ENCODE results near the gene SETD2.
A peak's percentile ranks its signal among the peaks of the same experiment; 100 is the strongest.
"Not testable (repeated sequence)": the region's sequence is repeated elsewhere in the genome, so short reads cannot be mapped to it uniquely, and the experiment has no call there.

SETD2 gene, protein sequence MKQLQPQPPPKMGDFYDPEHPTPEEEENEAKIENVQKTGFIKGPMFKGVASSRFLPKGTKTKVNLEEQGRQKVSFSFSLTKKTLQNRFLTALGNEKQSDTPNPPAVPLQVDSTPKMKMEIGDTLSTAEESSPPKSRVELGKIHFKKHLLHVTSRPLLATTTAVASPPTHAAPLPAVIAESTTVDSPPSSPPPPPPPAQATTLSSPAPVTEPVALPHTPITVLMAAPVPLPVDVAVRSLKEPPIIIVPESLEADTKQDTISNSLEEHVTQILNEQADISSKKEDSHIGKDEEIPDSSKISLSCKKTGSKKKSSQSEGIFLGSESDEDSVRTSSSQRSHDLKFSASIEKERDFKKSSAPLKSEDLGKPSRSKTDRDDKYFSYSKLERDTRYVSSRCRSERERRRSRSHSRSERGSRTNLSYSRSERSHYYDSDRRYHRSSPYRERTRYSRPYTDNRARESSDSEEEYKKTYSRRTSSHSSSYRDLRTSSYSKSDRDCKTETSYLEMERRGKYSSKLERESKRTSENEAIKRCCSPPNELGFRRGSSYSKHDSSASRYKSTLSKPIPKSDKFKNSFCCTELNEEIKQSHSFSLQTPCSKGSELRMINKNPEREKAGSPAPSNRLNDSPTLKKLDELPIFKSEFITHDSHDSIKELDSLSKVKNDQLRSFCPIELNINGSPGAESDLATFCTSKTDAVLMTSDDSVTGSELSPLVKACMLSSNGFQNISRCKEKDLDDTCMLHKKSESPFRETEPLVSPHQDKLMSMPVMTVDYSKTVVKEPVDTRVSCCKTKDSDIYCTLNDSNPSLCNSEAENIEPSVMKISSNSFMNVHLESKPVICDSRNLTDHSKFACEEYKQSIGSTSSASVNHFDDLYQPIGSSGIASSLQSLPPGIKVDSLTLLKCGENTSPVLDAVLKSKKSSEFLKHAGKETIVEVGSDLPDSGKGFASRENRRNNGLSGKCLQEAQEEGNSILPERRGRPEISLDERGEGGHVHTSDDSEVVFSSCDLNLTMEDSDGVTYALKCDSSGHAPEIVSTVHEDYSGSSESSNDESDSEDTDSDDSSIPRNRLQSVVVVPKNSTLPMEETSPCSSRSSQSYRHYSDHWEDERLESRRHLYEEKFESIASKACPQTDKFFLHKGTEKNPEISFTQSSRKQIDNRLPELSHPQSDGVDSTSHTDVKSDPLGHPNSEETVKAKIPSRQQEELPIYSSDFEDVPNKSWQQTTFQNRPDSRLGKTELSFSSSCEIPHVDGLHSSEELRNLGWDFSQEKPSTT (N-terminal part only)

DNA sequence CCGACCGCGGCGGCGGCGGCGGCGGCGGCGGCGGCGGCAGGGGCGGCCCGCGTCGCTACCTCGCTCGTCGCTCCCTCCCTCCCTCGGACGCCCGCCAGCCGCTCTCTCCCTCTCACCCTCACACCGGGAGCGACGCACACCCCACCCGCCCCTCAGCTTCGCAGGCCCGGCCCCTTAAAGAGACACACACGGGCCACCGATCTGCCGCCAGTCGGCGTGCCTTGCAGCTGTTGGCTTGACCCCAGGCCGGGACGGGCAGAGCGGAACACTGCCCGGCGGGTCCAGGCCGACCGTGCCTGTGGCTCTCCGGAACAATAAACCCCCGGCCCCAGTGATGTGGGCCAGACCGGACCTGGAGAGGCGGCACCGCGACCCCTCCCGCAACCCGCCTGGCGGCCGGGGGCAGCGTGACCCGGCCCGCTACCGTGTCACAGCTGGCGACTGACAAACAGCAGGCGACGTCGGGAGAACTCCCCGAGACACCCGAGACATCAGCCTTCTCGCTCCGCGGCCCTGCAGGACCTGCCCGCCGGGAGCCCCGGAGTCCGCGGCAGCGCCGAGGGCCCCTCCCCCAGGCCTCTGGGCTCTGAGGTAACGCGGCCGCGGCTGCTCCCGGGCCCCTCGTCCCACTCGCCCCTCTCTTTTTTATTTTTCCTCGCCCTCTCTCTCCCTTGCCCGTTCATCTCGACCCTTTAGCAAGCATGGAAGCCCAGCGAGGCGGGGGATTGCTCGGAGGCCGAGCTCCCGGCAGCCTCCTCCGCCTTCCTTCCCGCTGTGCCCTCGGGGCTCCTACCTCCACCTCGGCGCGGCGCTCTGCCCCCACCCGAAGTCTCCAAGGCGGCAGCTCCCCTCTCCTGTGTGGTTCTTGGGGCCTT, at the start of gene SETD2:
TSS of gene SETD2 (minus strand) at position 107 of the 875 bp plus-strand sequence. CDS start 189 bp downstream, outside the sequence.
- DNase-seq = peak; percentile 78

DNA sequence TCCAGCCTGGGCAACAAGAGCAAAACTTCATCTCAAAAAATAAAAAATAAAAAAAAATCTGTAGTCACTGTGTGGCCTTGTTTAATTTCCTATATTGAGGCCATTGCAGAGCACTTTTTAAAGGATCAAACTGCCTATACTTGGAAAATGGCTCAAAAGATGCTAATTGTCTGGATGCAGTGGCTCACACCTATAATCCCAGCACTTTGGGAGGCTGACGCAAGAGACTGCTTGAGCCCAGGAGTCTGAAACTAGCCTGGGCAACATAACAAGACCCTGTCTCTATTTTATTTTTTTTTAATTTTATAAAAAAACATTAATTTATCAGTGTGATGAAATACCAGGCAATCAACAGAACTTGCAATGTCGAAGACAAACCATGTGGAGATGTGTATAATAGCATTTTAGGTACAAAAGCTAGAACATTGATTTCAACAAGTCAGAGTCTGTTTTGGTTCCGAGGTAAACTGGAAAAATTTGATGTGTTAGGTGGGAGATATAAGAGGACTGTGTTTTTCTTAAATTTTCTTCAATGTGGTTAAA, 47.0 kb upstream of the SETD2 start:
- DNase-seq = no peak

DNA sequence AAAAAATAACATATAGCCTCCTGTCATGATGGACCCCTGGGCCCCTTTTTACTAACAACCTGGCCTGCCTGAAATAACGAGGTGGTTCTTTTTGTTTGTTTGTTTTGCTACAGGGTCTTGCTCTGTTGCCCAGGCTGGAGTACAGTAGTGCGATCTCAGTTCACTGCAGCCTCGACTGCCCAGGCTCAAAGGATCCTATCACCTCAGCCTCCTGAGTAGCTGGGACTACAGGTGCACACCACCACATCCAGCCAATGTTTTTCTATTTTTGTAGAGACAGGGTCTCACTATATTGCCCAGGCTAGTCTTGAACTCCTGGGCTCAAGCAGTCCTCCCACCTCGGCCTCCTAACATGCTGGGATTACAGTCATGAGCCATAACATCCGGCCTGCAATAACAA, 42.1 kb upstream of the SETD2 start:
- DNase-seq = not testable (repeated sequence)

DNA sequence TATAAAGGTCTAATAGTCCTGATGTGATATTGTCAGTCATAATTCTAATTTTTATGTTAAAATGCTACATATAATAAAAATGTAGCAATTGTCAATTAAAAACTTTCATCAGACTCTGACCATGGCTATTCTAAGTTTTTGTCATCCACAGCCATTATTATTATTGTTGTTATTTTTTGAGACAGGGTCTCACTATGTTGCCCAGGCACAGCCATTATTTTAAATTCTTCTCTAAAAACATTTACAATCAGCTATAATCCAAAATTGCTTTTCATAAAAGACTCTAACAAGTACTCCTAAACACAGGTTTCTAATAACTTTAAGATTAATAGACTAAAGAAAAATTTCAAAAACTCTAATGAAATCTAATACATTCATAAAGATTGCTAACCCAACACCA, 41.0 kb upstream of the SETD2 start:
- no peak for DNase-seq

DNA sequence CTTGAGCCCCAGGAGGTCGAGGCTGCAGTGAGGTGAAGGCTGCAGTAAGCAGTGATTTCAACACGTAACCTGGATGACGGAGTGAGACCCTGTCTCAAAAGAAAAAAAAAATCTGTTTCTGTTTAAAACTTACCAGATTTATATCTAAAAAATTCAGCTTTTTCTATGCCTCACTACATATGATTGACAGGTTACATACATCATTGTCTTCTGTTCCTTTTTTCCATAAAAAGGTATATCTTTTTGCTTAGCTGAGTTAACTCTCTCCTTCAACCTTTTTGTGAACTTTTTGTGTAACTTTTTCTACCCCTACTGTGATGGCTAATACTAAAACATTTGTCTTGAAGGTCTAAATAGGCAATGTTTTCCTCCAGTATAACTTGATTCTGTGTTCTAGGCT, 38.6 kb upstream of the SETD2 start:
- DNase-seq = no peak

DNA sequence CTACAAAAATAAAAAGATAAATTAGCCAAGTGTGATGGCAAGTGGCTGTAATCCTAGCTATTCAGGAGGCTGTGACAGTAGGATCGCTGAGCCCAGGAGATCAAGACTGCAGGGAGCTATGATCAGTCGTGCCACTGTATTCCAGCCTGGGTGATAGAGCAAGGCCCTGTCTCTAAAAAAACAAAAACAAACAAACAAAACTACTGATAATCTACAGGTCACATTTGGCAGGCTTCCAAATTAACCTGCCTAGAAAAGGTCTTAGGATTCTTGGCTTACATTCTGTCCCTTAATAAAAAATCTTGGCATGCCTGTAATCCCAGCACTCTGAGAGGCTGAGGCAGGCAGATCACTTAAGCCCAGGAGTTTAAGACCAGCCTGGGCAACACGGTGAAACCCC, 33.4 kb upstream of the SETD2 start:
- DNase-seq = no peak

DNA sequence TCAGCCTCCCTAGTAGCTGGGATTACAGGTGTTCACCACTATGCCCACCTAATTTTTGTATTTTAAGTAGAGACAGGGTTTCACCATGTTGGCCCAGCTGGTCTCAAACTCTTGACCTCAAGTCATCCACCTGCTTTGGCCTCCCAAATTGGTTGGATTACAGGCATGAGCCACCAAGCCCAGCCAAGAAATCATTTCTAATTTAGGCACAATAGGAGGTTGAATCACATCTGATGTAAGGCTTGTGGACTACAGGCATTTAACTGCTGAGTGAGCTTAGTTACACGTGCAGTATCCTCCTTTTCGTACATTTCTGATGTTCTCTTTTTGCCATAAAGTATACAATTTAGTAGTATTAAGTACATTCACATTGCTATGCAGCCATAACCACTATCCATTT, 31.1 kb upstream of the SETD2 start:
- no peak for DNase-seq

DNA sequence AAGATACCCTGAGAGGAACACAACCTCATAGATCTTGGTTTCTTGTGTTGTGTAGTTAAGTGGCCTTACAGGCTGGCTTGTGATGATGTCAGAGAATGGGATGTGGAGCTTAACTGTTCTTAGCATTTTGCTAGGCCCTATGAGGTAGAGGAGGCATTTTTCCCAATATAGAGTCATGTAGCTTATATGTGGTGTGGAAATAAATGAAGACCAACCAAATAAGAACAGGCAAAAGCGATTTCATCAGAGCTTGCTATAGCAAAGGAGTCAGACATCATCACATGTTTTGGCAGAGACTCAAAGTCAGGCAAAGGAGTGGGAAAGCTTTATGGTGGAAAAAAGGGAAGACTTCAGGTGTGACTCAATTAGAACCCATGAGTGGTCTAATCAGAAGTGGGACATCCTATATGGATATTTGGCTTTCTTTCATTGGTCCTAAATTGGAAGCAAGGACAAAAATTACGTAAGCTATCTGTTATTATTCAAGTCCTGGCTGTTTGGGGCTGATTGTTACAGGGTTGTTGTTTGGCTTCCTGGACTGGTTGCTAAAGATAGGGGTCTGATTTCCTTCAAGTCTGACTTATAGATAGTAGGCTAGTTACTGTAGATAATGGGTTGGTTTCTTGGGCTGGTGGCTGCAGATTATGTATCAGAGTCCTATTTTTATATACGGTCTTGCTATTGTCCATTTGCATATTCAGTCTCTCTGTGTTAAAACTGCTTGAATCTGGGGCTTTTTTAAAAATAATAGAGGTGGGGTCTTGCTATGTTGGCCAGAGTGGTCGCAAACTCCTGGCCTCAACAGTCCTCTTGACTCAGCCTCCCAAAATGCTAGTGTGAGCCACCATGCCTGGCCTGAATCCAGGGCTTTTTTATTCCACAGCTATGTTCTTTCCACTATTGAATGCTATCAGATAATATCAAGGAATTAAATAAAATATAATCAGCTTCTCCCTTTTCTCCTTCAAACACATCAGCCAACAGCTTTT, 30.3 kb upstream of the SETD2 start:
- no peak for DNase-seq

DNA sequence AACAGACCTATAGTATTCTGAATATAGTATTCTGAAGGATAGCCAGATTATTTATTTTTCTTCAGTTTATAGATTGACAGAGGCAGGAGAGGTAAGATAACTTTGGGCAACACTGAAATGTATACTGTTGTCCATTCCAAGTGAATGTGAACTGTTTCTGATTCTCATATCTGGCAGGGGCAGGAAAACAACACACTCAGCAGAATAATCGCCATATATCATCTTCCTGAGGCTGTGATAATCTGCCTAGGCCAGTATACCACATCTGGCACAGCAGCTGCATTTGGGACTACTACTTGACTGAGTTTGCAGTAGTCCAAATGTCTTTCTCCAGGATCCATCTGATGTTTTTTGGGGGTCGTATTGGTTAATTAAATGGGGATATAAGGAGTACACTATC, 22.4 kb upstream of the SETD2 start:
- DNase-seq = no peak

DNA sequence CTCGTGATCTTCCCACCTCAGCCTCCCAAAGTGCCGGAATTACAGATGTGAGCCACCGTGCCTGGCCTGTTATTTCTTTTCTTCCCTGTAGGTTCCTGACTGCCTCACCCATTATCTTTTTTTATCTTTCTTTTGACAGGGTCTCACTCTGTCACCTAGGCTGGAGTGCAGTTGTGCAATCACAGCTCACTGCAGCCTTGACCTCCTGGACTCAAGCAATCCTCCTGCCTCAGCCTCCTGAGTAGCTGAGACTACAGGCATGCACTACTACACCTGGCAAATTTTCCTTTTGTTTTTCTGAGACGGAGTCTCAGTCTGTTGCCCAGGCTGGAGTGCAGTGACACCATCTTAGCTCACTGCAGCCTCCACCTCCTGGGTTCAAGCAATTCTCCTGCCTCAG, 17.8 kb upstream of the SETD2 start:
- DNase-seq = not testable (repeated sequence)

DNA sequence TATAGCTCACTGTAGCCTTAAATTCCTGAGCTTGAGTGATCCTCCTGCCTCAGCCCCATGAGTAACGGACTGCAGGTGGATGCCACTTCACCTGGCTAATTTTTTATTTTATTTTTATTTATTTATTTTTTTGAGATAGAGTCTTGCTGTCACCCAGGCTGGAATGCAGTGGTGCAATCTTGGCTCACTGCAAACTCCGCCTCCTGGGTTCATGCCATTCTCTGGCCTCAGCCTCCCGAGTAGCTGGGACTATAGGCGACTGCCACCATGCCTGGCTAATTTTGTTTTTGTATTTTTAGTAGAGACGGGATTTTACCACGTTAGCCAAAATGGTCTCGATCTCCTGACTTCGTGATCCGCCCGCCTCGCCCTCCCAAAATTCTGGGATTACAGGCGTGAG, 16.1 kb upstream of the SETD2 start:
- DNase-seq = not testable (repeated sequence)

DNA sequence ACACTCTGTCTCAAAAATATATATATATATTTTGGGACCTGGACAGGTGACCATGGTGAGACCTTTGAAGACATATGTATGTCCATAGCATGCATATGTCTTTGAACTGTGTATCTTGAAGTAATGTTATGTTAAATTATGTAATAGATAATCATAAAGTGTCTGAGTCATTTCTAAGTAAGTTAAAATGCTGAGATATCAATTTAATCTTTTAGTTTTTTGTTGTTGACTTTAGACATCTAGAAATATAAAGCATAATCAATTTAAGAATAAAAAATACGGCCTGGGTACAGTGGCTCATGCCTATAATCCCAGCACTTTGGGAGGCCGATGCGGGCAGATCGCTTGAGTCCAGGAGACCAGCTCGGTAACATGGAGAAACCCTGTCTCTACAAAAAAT, 12.7 kb upstream of the SETD2 start:
- no peak for DNase-seq

DNA sequence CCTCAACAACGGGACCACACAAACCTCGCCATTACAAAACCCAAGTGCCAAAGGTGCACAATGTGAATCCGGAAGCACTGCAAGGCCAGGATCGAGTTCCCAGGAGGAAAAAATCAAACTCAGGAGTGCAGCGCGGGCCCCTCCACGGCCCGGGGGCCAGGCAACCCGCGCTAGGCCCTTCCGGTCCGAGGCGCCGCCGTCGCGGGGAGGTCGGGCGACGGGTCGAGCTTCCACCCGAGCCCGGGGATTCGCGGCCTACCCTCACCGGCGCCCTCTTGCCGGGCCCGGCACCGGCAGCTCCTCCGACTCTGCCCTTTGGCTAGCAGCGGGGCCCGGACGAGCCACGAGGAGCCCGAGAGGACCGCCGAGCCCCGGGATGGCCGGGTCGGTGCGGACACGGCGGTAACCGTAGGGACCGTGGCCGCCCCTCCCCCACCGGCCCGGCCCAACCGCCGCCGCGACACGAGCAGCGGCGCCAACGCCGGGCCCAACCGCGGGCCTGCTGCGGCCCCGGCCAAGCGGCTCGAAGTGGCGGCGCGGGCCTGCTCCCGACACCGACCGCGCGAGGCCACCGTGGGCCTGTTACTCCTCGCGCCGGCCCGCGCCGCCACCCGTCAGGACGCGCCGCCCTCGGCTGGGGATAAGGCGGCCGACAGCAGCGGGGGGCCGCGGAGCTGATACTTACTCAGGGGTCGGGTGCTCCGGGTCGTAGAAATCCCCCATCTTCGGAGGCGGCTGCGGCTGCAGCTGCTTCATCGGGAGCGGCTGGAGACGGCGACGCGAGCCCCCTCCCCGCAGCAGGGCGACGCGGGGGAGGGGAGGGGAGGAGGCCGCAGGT, 525 bp downstream of the SETD2 start:
- peak; percentile 46 for DNase-seq

DNA sequence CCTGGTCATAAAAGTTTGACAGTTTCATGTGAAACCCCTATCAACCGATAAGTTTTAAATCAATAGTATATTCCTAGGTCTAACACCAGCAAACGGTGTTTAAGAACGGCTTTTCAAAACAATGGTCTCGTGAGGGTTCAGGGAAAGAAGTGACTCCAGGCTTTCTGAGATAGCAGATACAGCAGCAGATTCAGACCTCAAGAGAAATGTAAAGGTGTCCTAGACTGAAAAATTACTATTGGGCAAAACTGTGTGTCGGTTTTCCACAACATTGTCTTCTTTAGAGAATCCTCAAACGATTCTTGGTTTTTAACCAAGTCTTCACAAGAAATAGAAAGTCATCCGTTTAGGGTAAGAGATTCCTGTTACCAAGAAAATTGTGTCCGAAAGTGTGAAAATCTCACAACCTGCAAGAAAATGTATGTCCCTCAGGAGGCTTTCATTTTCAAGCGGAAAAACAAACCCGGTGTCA, 1.2 kb downstream of the SETD2 start:
- no peak for DNase-seq

DNA sequence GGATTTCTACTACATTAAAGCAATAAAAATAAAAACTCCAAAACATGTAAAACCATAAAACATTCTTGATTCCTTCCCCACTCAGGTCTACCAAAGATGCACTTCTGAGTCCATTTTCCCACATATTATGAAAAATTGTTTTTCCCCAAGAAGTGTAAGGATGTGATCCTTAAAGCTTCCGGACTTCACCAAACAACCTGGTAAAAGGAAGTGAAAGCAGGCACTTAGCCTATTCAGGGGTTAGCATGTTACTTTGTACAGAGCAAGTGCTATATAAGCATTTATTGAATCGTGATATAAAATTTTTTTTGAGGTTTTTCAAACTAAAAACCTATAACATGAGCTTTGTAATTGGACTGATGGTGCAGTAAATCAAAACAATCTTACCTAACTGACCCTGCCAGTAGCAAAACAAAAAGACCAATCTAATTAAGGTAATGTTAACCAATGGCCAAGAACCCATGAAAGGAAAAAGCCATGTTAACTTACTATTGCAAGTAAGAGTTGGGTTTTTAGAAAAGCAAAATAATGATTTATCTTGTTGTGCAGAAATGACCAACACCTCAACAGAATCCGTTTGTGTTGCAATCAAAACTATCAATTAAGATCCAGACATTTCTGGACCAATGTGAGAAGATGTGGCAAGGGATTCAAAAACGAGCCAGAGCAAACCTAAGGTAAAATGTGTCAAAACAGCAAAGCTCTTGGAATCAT, 1.8 kb downstream of the SETD2 start:
- no peak for DNase-seq

DNA sequence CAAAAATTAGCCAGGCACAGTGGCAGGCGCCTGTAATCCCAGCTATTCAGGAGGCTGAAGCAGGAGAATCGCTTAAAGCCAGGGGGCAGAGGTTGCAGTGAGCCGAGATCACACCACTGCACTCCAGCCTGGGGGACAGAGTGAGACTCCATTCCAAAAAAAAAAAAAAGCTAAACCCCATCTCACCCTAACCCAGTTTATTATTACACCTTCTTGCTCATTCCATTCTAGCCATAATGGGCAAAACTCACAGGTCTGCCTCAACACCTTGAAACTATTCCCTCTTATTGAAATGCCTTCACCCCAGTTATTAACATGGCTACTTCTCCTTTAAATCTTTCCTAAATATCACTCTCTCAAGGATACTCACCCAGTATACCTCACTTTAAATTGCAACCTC, 4.1 kb downstream of the SETD2 start:
- no peak for DNase-seq

DNA sequence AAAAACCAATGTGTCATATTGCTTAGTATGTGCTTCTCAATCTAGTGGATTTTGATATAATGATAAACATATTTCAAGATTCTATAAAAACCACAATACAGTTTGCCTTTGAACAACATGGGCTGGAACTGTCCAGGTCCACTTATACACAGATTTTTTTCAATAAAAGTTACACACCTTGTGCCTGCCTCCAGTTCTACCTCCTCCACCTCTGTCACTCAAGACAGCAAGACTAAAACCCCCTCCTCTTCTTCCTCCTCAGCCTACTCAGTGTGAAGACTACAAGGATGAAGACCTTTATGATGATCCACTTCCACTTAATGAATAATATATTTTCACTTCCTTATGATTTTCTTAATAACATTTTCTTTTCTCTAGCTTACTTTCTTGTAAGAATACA, 5.7 kb downstream of the SETD2 start:
- no peak for DNase-seq

DNA sequence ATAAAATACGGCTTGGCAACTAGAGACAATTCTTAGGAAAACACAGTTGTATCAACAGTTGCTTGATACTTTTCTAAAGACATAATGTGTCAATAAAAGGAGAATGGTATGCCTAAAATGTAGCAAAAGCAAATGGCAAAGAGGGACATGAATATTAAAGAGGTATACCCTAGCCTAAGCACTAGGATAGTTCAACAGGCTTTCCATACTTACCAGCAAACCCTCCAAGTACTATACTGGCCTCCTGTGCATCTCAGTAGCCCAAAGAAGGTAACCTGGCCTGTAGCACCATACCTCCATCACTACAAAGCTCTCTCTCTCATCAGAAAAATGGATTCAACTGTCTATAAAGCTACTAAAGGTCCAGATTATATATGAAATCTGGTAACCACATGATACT, 7.5 kb downstream of the SETD2 start:
- DNase-seq = no peak

DNA sequence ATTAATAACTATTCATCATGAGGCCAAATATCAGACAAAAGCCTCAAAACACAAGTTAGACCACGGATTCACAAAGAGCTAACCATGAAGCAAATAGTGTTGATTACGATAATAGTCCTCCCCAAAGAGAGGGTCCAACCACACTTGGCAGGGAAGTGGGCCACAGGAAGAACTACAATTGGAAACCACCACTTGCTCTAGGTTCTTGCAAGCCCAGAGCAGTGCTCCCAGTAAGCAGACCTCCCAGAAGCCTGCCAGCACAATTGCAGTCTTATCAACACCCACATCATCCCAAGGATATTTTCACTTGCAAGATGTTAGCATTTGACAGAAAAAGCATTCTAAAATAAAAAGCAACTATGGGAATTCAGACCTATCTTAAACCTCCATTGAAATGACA, 11.3 kb downstream of the SETD2 start:
- DNase-seq = no peak

Data from activated effector memory CD4-positive, alpha-beta T cell treated with Interleukin-2 at 50 U/mL for 16 hours (primary cell).